ENCODE measurements around the gene RBP5.

The RBP5 gene

GRCh38 chr12:7128681-7129286 is at the start of gene RBP5:
Gene RBP5, minus strand, starts transcription at chr12:7128889. Its CDS starts 114 bp downstream, at chr12:7128775.
- no peak for DNase-seq

- DNase-seq, result no peak
Measured at GRCh38 chr12:7178481-7178880, 49.8 kb upstream of the RBP5 start.

GRCh38 chr12:7176595-7176994 is 47.9 kb upstream of the RBP5 start:
- DNase-seq, result no peak

GRCh38 chr12:7175493-7175892 is 46.8 kb upstream of the RBP5 start:
- no peak for DNase-seq

GRCh38 chr12:7171854-7172253 is 43.2 kb upstream of the RBP5 start:
- no peak for DNase-seq

GRCh38 chr12:7169951-7170350 is 41.3 kb upstream of the RBP5 start:
- DNase-seq, result no peak

GRCh38 chr12:7162691-7163114 is 34.0 kb upstream of the RBP5 start:
- DNase-seq, result no peak

- DNase-seq, result no peak
Measured at GRCh38 chr12:7161811-7162210, 33.1 kb upstream of the RBP5 start.

GRCh38 chr12:7161327-7161726 is 32.6 kb upstream of the RBP5 start:
- no peak for DNase-seq

- no peak for DNase-seq
Measured at GRCh38 chr12:7160183-7160582, 31.5 kb upstream of the RBP5 start.

GRCh38 chr12:7158781-7159609 is 30.3 kb upstream of the RBP5 start:
- DNase-seq, result no peak

- no peak for DNase-seq
Measured at GRCh38 chr12:7157391-7157790, 28.7 kb upstream of the RBP5 start.

GRCh38 chr12:7156259-7157197 is 27.8 kb upstream of the RBP5 start:
- DNase-seq, result no peak

GRCh38 chr12:7155471-7156034 is 26.9 kb upstream of the RBP5 start:
- DNase-seq, result no peak

GRCh38 chr12:7154901-7155470 is 26.3 kb upstream of the RBP5 start:
- no peak for DNase-seq

GRCh38 chr12:7154042-7154441 is 25.4 kb upstream of the RBP5 start:
- DNase-seq, result no peak

- DNase-seq, result no peak
Measured at GRCh38 chr12:7152818-7153217, 24.1 kb upstream of the RBP5 start.

GRCh38 chr12:7151532-7151931 is 22.8 kb upstream of the RBP5 start:
- DNase-seq, result no peak

GRCh38 chr12:7150841-7151240 is 22.2 kb upstream of the RBP5 start:
- DNase-seq, result no peak

- no peak for DNase-seq
Measured at GRCh38 chr12:7150356-7150755, 21.7 kb upstream of the RBP5 start.

GRCh38 chr12:7146906-7147305 is 18.2 kb upstream of the RBP5 start:
- no peak for DNase-seq

- DNase-seq, result no peak
Measured at GRCh38 chr12:7146228-7146627, 17.5 kb upstream of the RBP5 start.

GRCh38 chr12:7145671-7146070 is 17.0 kb upstream of the RBP5 start:
- DNase-seq, result no peak
